ENCODE measurements around the gene TM4SF18. TPM values are rescaled to one million over a fixed set of nuclear protein-coding genes. Genes with fewer than 3 reads are reported as not detected.
A peak's percentile ranks its signal among the peaks of the same experiment; 100 is the strongest.

The TM4SF18 gene
- polyA plus RNA-seq, 3 donors: 23.6 to 28.8 (median 27.4) TPM

DNA sequence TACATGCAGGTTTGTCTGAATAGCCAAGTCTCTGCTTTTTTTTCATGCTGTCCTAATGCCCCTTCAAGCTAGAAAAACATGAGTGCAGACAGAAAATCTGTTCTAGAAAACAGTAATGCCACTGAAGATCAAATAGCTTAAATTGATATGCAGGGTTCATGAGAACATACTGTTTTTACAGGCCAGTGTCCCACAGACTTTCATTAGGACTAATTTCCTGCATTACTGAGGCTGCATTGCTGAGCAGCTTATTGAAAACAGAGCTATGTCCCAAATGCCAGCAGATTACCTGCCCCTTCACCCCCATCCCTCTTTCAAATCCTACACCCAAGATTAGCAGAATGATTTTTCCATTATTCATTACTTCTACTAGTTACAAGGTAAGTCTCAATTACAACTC lies 665 bp downstream of the TM4SF18 start:
- DNase-seq: no peak

DNA sequence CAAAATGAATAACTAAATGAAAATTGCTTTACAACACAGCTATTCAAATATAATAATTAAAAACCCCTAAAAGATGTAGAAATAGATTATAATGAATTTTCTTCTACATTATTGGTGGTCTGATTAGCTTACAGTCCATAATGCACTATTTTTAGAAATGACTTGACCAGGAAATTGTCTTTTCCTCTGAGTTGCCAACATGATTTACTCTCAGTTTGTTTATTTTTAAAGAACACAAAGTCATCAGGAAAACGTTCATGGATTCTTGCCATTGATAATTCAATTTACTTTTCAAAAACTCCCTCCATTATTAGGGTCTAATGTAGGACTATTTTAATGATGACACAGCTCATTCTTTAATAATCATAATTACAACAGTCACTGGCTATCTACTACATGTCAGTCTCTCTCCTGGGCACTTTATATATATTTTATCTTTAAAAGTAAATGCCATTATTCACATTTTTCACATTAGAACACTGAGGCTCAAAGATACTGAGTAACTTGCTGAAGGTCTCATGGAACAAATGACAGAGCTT lies 1.1 kb downstream of the TM4SF18 start:
- no peak for DNase-seq

DNA sequence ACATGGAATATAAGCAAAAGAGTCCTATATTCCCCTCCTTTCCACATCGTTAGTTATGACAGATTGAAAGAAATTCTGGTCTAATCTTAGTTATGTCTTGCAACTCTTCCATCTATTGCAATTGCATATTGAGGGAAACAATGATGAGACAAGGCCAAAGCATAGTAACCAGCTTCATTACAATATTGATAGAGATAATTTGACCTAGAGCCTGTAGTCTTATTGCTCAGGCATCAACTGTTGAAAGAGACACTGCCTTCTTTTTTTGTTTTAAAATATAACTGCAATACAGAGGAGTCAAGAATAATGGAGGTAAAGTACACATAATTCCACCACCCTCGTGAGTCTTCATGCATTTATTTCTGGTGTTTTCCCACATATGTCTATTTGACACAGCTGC lies 2.0 kb downstream of the TM4SF18 start:
- DNase-seq: no peak

DNA sequence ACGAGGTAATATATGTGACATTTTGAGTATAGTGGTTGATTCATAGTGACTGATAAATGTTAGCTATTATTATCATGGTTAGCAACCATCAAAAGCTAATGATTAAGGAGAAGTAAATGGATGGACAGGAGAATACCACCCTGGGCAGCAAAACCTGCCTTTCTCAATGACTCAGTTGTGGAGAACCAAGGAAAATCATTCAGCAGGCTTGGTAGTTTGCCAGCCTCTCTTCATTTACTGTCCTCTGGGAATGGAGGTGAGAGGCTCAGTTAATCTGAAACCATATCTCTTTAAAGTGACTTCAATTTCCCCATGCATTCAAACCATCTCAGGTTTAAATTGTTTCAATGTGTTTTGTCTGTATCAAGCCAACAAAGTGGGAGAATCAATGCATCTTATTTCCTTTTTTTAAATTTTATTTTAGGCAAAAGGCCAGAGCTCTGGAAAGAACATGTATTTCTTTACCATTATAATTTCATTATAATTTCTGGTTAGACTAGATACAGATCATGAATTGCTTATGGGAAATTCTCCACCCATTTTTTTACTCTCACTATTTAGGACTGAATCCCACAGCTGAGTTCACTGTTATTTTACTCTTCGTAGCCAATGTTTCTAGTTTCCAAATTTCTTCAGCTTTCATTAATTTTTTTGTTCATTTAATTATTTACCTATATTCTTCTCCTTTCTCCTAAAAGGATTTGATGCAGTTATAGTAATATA lies 2.7 kb downstream of the TM4SF18 start:
- no peak for DNase-seq

DNA sequence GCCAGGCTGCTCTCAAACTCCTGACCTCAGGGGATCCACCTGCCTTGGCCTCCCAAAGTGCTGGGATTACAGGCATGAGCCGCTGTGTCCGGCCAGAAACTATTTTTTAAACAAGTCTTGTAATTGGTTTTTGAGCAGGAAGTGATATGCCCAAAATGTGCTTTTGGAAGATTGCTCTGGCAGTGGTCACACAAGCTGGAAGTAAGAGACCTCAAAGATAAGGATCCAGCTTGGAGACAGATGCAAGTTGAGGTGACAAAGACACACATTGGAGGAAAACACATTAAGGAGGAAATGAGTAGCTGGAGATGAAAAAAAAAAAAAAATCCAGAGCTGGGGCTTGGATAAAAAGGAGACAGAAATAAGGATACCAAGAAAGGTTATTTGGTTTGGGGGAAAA lies 6.3 kb downstream of the TM4SF18 start:
- no peak for DNase-seq

DNA sequence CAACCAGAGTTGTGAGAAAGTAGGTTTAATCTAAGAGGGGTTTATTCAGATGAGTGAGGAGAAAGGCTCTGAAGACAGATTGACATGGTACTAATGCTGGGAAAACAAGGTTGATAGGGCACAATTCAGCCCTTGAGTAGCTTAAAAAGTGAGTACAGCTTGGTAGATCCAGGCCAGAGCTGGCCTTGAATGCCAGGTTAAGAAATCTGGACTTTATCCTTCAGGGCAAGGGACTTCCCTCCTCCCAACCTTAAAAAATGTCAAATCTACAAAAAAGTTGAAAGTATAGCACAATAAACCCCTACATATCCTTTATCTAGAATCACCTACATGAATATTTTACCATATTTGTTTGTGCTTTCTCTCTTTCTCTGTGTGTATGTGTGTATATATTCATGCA lies 7.9 kb downstream of the TM4SF18 start:
- DNase-seq: no peak

DNA sequence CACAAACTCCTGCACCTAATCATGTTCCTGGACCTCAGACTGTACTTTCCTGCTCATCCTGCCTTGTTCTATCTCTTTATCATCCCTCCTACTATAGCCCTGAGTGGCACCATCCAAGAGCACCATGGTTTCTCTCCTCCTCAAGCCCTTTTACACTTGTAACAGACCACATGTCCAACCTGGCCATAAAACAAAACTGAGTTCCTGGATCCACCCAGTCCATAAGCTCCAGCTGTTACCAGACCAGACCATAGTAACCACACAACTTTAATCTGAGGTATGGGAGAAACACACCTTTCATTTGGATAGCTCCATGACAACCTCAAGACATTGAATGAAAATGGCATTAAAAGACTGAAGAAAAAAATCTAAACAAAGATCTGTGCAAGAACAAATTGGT lies 9.1 kb downstream of the TM4SF18 start:
- no peak for DNase-seq

DNA sequence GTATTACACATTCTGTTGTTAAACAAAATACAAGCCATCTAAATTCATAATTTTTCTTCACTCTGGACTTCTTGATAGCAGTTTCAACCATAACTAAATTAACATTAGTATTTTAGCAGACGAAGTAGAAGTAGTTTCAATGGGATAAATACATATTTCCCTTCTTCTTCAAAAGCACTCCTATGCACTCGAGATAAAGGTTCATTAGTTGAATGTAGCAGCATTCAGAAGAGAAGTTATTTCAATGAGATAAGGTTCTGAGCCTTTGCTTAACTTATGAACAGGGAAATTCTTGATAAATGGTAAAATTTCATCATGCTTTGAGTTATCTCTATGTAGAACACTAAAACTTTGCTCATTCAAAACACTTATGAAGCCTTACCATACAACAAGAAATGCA lies 11.8 kb downstream of the TM4SF18 start:
- no peak for DNase-seq

DNA sequence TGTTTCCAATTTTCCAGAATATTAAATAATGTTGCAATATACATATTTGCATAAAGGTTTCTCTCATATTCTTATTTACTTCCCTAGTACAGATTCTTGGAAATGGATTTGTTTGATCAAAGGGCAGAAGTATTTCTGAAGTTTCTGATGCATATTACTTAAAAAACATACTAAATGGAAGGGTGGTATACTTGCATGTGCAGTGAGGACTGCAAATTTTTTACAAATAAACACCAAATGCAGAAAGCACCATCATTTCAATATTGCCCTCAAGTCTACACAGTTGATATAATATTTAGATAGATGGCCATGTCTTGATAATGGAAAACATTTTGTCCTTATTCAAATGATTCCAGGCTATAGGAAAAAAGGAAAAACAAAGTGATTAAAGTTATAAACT lies 12.3 kb downstream of the TM4SF18 start:
- no peak for DNase-seq

DNA sequence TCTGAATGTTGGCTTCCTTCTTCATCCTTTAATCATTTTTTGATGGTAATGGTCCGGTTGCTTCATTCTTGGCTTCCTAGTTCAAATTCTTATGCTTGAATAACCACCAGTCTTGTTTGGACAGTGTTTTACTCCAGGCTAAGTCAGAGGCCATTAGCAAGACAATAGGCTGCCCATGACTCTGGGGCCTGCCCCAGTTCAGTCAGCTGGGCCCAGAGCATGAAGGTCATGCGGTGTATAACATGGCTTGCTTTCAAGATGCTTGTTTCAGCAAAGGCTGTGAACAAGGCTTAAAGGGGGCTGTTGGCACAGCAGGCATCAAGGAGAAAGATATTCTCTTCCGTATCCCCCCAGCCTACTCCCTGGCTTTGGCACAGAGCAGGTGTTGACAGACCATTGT lies 13.7 kb downstream of the TM4SF18 start:
- DNase-seq: no peak

DNA sequence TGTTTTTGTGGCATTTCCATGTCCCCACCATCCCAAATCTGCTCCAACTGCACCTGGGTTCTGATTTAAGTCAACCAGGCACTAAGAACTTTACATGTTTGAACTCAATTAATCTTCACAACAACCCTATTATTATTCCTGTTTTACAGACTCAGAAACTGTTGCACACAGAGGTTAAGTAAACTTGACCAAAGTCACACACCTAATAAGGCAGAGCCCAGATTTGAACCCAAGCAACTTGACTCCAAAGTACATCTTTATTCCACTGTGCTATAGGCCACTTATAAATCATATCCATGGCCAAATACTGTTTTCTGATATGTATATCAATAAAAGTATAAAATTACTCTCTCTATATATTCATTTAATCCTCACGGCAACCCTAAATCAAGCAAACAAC lies 16.4 kb downstream of the TM4SF18 start:
- no peak for DNase-seq

DNA sequence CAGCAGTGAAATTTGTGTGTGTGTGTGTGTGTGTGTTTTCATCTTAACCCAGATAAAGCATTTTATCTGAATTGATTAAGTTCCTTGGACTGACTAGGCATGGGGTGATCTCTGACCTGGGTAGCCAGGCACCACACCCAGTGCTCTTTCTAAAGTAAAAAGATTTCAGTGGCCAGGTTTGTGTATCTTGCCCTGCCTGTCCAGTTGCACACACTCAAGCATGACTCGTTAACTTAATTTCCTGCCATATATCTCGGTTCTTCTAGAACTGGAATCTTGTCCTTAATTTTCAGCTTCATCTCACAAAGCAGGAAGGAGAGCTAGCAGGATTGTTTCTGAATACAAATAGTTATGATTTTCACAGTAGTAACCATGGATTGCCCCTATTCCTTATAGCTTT lies 17.0 kb downstream of the TM4SF18 start:
- no peak for DNase-seq

DNA sequence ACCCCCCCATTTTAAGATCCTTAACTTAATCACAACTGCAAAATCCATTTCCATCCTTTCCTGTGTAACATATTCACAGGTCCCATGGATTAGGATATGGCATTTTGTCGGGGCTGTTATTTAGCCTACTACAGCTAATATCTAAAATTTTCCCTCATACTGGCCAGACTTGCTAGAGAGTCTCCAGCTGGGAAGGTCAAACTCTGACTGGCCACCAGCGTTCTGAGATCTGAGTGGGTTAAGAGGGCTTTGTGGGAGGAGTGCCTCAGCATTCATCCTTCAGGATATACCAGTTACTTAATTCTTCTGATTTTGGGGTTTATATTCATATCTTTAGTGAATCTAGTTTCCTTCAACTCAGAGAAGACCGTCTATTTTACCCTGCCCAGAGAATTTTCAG lies 17.7 kb downstream of the TM4SF18 start:
- DNase-seq: no peak

DNA sequence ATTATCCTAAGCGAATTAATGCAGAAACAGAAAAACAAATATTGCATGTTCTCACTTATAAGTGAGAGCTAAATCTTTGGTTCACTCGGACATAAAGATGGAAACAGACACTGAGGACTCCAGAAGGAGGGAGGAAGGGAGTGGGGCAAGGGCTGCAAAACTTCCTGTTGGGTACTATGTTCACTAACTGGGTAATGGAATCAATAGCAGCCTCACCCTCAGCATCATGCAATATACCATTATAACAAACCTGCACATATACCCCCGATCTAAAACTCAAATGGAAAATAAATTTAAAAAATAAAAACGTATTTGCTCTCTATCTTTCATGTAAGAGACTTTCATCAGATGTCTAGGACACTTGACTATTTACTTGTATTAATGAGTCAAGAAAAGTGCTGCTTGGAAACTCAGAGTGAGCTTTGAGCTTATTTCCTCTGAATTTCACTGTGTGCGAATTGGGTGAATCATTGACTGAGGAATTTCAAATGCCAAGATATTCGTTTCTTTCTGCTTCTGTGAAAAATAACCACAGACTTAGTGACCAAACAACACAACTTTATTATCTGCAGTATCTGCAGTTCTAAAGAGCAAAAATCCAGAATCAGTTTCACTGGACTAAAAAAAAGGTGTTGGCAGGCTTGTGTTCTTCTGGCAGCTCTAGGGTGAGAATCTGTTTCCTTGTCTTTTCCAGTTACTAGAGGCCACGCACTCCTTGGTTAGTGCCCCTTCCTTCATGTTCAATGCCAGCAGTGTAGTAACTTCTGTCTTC lies 18.4 kb downstream of the TM4SF18 start:
- DNase-seq: no peak

DNA sequence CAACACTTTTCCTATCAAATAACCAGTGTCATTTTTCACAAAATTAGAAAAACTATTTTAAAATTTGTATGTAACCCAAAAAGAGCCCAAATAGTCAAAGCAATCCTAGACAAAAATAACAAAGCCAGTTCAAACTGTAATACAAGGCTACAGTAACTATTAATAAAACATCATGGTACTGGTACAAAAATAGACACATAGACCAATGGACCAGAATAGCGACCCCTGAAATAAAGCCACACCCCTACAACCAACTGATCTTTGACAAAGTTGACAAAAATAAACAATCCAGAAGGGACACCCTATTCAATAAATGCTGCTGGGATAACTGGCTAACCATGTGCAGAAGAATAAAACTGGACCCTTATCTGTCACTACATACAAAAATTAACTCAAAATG lies 19.9 kb downstream of the TM4SF18 start:
- DNase-seq: no peak

DNA sequence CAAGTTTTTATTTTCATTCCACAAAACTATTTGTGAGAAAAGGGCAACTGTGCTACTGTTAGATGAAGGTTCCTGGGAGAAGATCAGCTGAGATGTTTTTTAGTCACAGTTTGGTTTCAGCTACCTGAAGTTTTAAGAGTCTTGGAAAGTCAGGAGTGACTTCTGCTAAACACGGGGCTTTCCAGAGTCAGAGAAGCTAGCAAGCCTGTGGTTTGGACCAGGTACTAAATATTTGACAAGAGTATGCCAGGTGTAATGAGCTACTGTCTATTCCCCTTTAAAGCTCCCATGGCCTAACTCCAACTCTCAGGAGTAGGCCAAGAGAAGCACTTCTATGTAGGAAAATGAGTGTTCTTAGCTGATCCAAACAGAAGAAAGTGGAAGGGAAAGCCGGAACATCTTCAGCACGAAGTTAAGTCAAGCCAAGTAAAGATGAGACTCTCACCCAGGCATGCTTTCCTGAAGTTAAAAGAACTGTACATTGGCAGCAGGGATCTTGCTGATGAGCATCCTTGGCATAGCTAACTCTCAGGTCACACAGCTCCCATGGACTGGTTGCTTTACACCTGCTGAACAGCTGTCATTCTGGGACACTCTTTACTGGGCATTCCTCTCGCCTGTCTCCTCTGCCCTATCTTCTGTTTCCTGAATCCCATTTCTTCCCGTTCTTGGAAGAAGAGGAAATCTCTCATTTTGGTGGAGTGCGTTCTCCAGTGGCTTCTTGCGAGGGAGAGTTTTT lies 22.5 kb downstream of the TM4SF18 start:
- no peak for DNase-seq

DNA sequence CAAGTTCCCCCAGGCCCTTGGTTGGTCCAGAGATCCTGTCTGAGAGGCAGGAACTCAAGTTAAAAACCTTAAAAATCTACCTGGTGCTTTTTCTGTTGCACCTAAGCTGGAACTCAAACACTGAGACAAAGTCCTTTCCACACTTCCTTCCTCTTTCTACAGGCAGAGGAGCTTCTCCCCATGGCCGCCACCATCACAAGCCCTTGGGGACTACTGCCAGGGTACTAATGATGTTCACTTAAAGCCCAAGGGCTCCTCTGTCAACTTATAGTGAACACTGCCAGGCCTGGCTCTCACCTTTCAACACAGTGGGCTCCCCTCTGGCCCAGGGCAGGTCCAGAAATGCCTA lies 26.0 kb downstream of the TM4SF18 start:
- no peak for DNase-seq

DNA sequence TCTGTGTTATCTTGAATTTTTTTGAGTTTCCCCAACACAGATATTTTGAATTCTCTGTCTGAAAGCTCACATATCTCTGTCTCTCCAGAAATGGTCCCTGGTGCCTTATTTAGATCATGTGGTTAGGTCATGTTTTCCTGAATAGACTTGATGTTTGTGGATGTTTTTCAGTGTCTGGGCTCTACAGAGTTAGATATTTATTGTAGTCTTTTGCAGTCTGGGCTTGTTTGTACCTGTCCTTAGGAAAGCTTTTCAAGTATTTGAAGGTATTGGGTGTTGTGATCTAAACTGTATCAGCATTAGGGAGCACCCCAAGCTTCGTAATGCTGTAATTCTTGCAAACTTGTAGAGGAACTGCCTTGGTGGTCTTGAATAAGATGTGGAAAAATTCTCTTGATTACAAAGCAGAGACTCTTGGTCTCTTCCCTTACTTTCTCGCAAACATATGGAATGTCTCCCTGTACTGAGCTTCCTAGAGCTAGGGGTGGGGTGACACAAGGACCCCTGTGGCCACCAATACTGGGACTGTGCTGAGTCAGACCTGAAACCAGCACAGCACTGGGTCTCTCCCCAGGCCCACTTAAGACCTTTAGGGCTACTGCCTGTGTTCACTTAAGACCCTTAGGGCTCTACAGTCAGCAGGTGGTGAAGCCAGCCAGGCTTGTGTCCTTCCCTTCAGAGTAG lies 26.5 kb downstream of the TM4SF18 start:
- no peak for DNase-seq

DNA sequence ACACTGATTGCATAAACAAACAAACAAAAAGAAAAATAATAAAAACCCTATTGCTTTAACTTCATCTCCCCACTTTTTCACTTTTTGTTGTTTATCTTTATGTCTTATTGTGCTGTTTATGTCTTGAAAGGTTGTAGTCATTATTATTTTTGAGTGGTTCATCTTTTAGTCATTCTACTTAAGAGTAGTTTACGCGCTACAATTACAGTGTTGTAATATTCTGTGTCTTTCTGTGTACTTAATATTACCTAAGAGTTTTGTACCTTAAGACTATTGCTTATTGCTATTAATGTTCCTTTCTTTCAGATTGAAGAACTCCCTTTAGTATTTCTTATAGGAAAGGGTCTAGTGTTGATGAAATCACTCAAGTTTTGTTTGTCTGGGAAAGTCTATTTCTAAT lies 28.1 kb downstream of the TM4SF18 start:
- no peak for DNase-seq

DNA sequence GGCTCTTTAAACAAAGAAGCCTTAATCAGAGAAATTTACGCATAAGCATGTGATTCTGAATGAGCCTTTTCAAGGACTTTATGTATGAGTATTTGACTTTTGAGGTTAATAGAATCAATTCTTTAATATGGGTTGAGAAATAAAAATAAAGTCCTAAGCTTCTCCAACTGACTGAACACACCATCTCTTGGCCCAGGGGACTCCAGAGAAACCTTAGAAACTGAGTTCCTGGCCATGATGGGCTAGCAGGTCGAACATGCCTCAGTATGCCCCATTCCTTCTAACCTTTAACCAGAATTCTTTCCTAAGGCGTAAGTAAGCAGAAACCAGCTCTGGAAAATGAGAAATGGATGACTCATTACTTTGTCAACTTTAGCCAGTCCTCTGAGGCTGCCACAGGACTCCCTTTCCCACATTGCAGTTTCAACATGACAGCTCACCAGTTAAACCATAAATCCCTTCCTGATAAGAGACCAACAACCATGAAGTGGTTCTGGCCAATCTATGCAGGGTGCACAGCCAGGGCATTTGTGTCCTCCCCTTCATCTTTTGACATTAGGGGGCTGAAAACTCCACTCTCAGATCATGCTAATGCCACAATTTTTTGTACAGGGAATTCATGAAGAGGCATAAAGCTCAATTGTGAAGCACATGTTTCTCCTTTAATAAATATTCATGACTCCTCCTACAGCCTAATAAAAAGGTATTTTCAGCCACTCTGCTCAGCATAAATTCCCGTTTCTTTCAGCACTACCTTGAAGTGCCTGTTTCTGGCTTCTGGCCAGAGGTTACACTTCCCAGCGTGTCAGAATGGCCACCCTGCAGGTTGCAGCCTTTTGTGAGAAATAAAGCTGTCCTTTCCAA lies 33.3 kb downstream of the TM4SF18 start:
- DNase-seq: peak; percentile 62

DNA sequence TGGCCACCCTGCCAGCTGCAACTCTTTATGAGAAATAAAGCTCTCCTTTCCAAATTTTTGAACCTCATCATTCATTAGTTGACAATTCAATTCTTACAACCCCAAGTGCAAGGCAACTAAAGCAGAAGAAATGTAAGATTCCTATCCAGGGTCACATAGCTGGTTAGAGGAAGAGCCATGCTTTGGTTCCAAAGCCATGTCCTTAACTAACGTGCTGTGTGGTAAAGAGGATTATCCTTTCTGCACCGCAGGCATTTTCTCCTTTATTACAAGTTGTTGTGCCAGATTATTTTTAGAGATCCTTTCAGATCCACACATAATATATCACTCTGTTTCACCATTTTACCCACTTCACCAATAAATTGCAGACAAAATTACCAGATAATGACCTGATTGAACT lies 36.5 kb downstream of the TM4SF18 start:
- no peak for DNase-seq

Data from renal pelvis (tissue), 4 donors.